ENCODE measurements around the gene CDH1.

GRCh38 chr16:68750193-68750695 is 13.2 kb downstream of the CDH1 start:
- no peak for TF ChIP-seq TAF1 (IDR thresholded peaks at IDR 0.05; ENCODE audit: low read depth, low read length)
- no peak for TF ChIP-seq POLR2AphosphoS5 (IDR thresholded peaks at IDR 0.05; ENCODE audit: low read depth, low read length)
- TF ChIP-seq POLR2A (IDR thresholded peaks at IDR 0.05; ENCODE audit: low read depth, low read length): no peak
- no peak for TF ChIP-seq POU2F2 (IDR thresholded peaks at IDR 0.05; ENCODE audit: low read depth, low read length)
- no peak for TF ChIP-seq SPI1 (IDR thresholded peaks at IDR 0.05; ENCODE audit: low read depth, low read length)

Data from GM12891 (cell line).